Measurements from ENCODE around the gene ANKMY2.
A peak's percentile ranks its signal among the peaks of the same experiment; 100 is the strongest.
"Not testable (repeated sequence)": the region's sequence is repeated elsewhere in the genome, so short reads cannot be mapped to it uniquely, and the experiment has no call there.

ANKMY2 gene

GRCh38 chr7:16659854-16660497 lies 14.4 kb upstream of the ANKMY2 start:
- DNase-seq (ENCODE audit: low read depth in 2 of 3, low spot score in 1 of 3) = not testable (repeated sequence)

DNA sequence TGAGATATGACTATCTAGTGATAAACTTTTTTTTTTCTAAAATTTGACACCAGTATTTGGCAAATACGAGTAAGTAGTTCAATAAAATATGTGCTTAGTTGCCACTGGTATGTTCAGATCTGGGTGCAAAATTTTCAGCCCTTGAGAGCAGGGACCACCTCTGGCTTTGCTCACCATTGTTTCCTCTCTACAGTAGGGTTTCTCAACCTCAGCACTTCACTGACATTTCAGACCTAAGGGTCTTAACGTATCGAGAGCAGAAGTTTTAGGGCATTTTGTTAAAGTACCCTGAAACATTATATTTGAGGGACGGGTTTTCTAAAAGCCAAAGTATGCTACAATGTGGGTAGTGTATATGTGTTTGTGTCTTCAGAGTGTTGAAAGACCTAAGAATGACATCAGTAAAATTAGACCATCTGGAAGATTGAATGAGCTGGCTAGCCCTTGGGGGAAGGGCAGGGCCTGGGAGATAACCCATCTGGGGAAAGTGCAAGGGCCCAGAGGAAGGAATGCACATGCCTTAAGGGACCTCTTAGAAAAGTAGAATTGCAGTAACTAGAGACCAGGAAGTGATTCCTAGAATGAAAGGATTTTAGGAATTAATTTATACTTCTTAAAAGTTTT lies 12.2 kb upstream of the ANKMY2 start:
- DNase-seq (ENCODE audit: low read depth in 2 of 3, low spot score in 1 of 3) = no peak

DNA sequence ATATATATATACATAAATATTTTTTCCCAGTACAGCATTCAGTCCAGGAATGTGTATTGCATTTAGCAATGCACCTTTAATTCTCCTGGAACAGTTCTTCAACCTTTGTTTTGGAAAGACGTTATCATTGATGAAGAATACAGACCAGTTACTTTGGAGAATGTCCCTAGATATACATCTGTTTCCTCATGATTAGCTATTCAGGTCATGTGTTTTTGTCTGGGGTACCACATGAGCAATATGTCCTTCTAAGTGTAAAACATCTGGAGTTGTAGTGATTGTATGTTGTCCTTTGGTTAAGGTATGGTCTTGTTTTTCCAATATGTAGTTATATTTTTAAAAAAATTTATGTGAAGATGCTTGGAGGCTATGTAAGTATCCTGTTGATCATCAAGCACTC lies 10.6 kb upstream of the ANKMY2 start:
- DNase-seq (ENCODE audit: low read depth in 2 of 3, low spot score in 1 of 3) = no peak

- no peak for DNase-seq (ENCODE audit: low read depth in 2 of 3, low spot score in 1 of 3)
Observed at GRCh38 chr7:16655394-16655793, 9.8 kb upstream of the ANKMY2 start.

DNA sequence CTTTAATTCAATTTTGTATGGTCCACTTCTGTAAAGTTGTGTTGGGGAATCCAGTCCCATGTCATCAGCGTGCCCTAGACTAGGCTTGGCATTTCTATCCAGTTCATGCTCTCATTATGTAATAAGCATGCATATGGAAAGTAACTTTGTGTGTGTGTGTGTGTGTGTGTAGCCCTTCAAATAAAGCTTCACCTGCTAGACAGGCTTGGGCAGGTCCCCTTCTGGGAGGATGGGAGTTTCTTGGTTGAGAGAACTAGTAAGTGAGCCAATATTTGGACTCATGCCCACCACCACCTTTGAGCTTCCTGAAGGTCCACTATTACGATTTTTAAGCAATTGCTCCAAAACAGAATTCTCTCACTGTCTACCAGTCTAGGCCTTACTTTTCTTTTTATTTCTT lies 7.3 kb upstream of the ANKMY2 start:
- DNase-seq (ENCODE audit: low read depth in 2 of 3, low spot score in 1 of 3) = no peak

DNA sequence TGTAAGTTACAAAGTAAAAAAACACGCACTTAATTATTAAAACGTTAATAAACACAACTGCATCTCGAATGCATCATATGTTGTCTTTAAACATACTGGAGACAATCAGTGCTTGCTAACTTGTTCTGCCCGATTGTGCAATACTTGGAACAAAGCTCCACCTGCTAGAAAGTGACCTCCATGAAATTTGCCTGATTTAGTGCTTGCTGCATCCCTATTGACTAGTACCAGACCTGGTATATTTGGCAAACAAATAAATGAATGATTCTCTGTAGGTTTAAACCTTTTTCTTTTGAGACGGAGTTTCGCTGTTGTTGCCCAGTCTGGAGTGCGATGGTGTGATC lies 6.7 kb upstream of the ANKMY2 start:
- no peak for DNase-seq (ENCODE audit: low read depth in 2 of 3, low spot score in 1 of 3)

DNA sequence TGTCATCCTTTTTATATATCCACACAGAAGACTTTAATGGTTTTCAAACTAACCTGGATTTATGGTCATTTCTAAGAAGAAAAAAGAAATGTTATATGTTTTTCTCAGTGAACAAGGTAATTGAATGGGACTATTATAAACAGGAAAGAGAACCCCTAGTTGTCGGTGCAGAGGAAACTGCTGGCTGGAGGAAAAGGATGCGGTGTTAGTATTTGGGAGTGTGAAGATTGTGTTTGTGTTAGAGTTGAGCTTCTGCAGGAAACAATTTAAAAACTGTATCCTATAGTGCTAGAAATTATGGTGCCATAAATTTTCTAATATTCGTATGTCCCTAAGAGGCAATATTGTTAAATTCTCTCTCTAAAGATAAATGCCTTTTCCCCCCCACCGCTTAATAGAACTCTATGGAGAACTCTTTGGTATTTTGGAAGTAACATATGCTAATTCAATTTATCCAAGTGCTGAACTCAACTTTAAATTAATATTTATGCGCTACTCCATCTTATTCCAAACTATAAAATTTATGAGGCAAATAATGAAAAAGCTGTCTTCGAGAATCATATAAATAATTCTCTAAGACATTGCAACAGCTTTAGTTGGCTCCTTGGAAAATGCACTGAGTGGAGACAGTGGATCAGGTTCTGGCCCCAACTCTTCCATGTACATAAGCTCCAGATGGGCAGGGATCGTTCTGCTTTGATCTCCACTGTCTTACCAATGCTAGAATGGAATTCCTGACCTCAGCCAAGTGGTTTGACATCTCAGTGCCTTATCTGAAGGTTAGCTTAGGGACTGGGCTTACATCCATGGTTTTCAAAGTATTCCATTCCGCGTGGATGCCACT lies 6.1 kb upstream of the ANKMY2 start:
- DNase-seq (ENCODE audit: low read depth in 2 of 3, low spot score in 1 of 3) = no peak

DNA sequence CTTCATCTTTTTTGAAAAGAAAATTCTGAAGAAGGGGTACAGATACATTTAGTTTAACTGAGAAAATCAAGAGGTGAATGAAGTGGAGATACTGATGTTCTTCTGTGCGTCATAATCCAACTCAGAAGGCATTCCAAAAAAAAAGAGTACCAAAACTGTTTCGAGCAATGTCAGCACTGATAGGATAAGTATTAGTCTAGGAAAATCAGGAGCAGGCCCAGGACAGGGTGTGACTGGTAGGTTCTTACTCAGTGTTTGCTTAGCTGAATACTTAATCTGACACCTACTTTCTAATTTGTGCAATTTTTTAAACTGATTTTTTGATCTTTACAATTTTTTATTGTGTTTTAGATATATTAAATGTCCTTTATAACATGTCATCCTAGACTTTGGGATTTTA lies 4.7 kb upstream of the ANKMY2 start:
- DNase-seq (ENCODE audit: low read depth in 2 of 3, low spot score in 1 of 3) = no peak

DNA sequence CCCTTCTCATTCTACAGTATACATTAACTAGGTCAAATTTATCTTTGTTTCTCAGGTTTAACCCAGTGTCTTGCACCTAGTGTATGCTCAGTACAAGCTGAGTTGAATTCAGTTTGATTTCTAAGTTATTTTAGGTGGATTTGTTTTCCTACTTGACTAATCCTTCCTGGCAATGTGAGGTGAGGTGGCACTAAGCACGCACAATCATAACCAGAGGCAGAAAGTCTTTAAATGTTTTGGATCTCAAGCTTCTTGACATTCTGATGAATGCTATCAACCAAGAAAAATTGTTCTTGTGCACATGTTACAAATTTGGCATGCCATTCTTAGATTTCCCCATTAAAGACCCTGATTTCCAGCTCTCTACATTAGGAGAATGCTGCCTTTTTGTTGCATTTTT lies 3.6 kb upstream of the ANKMY2 start:
- DNase-seq (ENCODE audit: low read depth in 2 of 3, low spot score in 1 of 3) = no peak

DNA sequence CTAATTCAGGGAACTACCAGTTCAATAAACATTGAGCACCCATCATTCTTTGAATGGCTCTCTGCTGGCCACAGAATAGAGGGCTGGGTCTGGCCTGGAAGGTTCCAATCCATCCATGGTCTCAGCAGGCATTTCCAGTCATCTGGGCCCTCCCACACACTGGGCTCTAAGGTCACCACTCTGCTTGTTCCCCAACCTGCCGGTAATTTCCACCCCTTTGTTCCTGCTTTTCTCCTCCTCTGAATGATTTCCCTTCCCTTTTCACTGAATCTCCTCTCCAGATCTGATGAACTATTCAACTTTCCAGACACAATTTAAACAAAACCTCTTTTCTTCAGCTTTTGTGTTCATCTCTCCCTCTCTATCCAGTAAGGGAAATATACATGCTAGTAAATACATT lies 3.0 kb upstream of the ANKMY2 start:
- DNase-seq (ENCODE audit: low read depth in 2 of 3, low spot score in 1 of 3) = no peak

DNA sequence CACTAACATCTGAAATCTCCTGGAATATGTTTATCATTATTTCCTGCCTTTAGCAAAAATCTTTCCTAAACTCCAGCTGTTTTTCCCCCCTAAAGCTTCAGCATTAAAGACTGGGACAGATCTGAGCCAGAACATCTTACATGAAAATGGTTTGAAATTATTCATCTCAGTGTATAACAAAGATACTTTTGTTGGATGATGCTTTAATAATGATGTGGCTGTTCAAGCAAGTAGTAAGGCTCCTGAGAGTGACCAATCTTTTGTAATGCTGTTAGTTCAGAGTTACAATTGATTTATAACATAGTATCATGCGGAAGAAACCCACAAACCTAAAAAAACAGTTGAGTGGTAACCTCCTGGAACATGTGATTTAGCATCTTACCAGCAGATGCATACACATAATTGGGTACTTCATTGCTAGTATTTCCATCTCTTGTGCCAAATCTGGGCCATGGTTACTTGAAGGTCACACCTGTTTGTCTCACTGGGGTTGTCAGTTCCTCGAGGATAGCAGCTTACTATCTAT lies 1.9 kb upstream of the ANKMY2 start:
- DNase-seq (ENCODE audit: low read depth in 2 of 3, low spot score in 1 of 3) = no peak

GRCh38 chr7:16646472-16647072 lies 1.0 kb upstream of the ANKMY2 start:
- peak in 2 of 3 donors; percentile 3 to 7 for DNase-seq (ENCODE audit: low read depth in 2 of 3, low spot score in 1 of 3)

GRCh38 chr7:16644636-16645592 lies 640 bp downstream of the ANKMY2 start:
- peak in 2 of 3 donors; percentile 23 to 28 for DNase-seq (ENCODE audit: low read depth in 2 of 3, low spot score in 1 of 3)

DNA sequence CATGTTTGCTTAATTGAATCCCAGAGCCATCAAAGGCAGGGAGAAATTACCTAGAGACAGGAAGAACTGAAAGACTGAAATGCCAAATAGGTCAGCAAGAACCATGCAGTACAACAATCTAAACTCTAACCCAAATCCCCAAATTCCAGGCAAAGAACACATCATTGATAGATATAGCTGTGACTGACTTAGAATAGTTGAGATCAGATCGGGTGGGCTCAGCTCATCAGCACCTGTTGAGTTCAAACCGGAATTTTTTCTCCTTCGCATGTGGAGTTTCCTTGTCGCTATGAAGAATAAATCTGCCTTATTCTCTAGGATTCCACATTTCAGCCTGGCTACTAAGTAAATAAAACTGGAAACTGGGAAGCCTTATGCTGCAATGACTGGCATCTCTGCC lies 1.4 kb downstream of the ANKMY2 start:
- no peak for DNase-seq (ENCODE audit: low read depth in 2 of 3, low spot score in 1 of 3)

- DNase-seq (ENCODE audit: low read depth in 2 of 3, low spot score in 1 of 3) = no peak
Observed at GRCh38 chr7:16638282-16639280, 7.0 kb downstream of the ANKMY2 start.

GRCh38 chr7:16637379-16637778 lies 8.2 kb downstream of the ANKMY2 start:
- DNase-seq (ENCODE audit: low read depth in 2 of 3, low spot score in 1 of 3) = no peak

DNA sequence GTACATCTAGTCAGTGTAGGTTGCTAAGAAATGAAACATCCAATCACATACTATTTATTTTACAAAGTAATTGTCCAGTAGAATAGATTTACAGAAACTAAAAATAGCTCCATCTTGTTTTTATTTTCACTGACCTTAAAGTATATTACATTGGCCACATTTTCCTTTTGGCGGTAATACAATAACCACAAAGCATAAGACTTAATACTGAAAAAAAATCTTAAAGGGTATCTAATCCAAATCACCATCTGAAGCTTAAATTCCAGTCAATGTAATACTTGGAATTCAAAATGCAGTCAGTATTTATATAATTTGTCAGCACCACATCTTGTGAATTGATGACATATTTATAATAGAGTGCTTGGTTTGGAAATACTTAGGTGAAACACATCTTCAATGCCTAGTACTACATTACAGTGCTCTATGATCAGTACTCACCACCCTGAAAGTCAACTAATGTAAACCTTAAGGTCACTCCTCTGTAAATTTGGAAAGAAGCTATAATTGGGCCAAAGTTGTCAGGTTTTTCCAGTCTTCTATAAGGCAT lies 8.9 kb downstream of the ANKMY2 start:
- no peak for DNase-seq (ENCODE audit: low read depth in 2 of 3, low spot score in 1 of 3)

DNA sequence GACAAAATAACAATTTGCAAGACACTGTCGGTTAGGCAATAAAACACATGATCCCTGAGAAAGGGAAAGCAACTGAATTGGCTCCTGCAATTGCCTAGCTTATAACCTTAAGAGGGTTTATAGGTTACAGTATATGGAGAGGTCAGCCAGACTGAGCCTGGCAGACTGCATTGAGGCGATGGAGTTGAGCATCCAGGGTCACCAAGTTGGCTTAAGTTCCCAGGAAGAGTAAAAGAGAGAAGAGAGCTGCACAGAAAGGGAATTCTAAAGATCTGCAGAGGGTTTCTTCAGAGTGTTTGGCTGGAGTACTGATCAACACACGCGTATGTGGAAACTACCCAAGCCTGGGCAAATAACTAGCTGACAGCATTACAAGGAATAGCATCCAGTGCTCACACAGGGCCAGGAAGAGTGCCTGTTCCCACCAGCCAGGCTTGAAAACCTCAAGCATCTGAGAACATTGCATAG lies 11.2 kb downstream of the ANKMY2 start:
- DNase-seq (ENCODE audit: low read depth in 2 of 3, low spot score in 1 of 3) = no peak

DNA sequence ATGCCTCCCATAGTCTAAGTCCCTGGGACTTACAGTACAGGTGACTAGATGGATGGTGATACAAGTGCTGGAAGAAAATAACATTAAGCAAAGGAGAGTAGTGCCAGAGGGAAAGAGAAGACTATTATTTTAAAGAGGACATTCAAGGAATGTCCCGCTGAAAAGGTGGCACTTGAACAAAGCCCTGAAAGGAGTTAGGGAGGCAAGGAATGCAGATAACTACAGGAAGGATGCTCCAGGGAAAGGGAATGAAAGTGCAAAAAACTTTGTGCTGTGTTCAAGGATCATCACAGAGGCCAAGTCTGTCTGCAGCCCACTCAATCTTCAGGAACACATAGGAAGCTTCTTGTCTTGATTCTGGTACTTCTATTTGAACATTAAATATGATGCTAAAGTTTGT lies 14.9 kb downstream of the ANKMY2 start:
- DNase-seq (ENCODE audit: low read depth in 2 of 3, low spot score in 1 of 3) = no peak
